Measurements from ENCODE around the gene FOXP4. TPM values are rescaled to one million over a fixed set of nuclear protein-coding genes. Genes with fewer than 3 reads are reported as not detected.

Gene FOXP4
- total RNA-seq, 1 donor from 2014 or later, result 21.6 TPM

- peaks cover 41% of the 10 kb centered on the region for H3K27me3 Mint-ChIP-seq (ENCODE audit: insufficient read depth)
- peaks cover 11% of the 10 kb centered on the region for H3K36me3 Mint-ChIP-seq (ENCODE audit: low read depth)
- intact Hi-C loops (cut with micrococcal nuclease), result no loop called here
- H3K4me3 Mint-ChIP-seq, result no peak overlapping the region
- no peak overlapping the region for H3K27ac Mint-ChIP-seq
- no peaks in the 10 kb centered on the region for H3K9me3 Mint-ChIP-seq
- no peak for DNase-seq (ENCODE audit: low spot score)
- H3K4me1 Mint-ChIP-seq (ENCODE audit: low read depth), result peaks cover 26% of the 10 kb centered on the region
Observed at GRCh38 chr6:41555326-41556300, 9.4 kb downstream of the FOXP4 start.

- Mint-ChIP-seq H3K27ac (no peak overlapping the region), H3K4me1 (ENCODE audit: low read depth) (peaks cover 24% of the 10 kb centered on the region), H3K27me3 (ENCODE audit: insufficient read depth) (peaks cover 45% of the 10 kb centered on the region), H3K9me3 (no peaks in the 10 kb centered on the region), H3K4me3 (no peak overlapping the region), H3K36me3 (ENCODE audit: low read depth) (peaks cover 7% of the 10 kb centered on the region)
- intact Hi-C loops (cut with micrococcal nuclease), result no loop called here
- no peak for DNase-seq (ENCODE audit: low spot score)
Observed at GRCh38 chr6:41557335-41557734, 11.2 kb downstream of the FOXP4 start.

GRCh38 chr6:41558033-41558807 lies 12.0 kb downstream of the FOXP4 start:
- DNase-seq (ENCODE audit: low spot score), result no peak
- no peaks in the 10 kb centered on the region for H3K9me3 Mint-ChIP-seq
- no peak overlapping the region for H3K27ac Mint-ChIP-seq
- peaks cover 7% of the 10 kb centered on the region for H3K36me3 Mint-ChIP-seq (ENCODE audit: low read depth)
- peaks cover 45% of the 10 kb centered on the region for H3K27me3 Mint-ChIP-seq (ENCODE audit: insufficient read depth)
- peaks cover 24% of the 10 kb centered on the region for H3K4me1 Mint-ChIP-seq (ENCODE audit: low read depth)
- intact Hi-C loops (cut with micrococcal nuclease), result no loop called here
- H3K4me3 Mint-ChIP-seq, result no peak overlapping the region

GRCh38 chr6:41559655-41560427 lies 13.7 kb downstream of the FOXP4 start:
- peaks cover 24% of the 10 kb centered on the region for H3K4me1 Mint-ChIP-seq (ENCODE audit: low read depth)

DNA sequence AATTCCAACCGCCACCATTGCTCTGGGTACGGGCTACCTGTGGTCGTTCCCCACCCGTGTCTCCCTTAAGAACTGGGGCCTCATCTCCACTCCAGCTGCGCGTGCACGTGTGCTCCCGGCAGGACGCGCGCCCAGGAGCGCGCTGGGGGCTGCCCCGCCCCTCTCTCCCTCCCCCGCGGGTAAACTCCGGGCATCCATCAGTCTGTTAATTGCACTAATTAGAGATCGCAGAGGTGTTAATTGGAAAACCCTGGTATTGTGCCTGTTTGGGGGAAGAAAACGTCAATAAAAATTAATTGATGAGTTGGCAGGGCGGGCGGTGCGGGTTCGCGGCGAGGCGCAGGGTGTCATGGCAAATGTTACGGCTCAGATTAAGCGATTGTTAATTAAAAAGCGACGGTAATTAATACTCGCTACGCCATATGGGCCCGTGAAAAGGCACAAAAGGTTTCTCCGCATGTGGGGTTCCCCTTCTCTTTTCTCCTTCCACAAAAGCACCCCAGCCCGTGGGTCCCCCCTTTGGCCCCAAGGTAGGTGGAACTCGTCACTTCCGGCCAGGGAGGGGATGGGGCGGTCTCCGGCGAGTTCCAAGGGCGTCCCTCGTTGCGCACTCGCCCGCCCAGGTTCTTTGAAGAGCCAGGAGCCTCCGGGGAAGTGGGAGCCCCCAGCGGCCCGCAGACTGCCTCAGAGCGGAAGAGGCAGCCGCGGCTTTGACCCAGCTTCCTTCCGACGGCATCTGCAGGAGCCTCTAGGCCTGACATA lies 14.4 kb downstream of the FOXP4 start:
- peaks cover 23% of the 10 kb centered on the region for H3K4me1 Mint-ChIP-seq (ENCODE audit: low read depth)
- intact Hi-C loops (cut with micrococcal nuclease), result loop anchor here (1.0 kb wide), 2 partner anchors 14 to 29 kb away; partner anchors contain the start of gene FOXP4
- H3K36me3 Mint-ChIP-seq (ENCODE audit: low read depth), result peaks cover 9% of the 10 kb centered on the region
- DNase-seq (ENCODE audit: low spot score), result peak; percentile 79
- H3K27ac Mint-ChIP-seq, result peak overlapping the region; percentile 82
- H3K9me3 Mint-ChIP-seq, result no peaks in the 10 kb centered on the region
- peaks cover 35% of the 10 kb centered on the region for H3K27me3 Mint-ChIP-seq (ENCODE audit: insufficient read depth)
- H3K4me3 Mint-ChIP-seq, result peak overlapping the region; percentile 87

More at GRCh38 chr6:41559655-41560427, 13.7 kb downstream of the FOXP4 start:
- intact Hi-C loops (cut with micrococcal nuclease), result no loop called here
- DNase-seq (ENCODE audit: low spot score), result no peak
- Mint-ChIP-seq H3K27ac (peak overlapping the region; percentile 82), H3K4me3 (peak overlapping the region; percentile 87), H3K27me3 (ENCODE audit: insufficient read depth) (peaks cover 40% of the 10 kb centered on the region), H3K9me3 (no peaks in the 10 kb centered on the region), H3K36me3 (ENCODE audit: low read depth) (peaks cover 5% of the 10 kb centered on the region)

DNA sequence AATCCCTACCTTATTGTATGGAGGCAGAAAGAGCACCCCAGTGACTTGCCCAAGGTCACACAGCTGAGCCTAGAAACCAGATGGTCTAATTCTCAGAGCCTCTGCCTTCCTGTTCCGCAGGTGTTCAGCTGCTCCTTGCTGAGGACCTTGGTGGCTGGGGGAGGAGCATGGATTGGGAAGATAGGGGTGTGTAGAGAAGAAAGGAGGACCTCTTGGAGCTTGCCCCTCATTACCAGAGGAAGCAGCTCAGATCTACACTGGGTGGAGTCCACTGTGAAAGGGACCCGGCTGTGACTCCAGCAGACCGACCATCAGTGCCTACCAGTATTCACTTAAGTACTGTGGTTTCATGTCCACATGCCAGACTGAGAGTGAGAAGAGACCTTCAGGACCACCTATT lies 15.2 kb downstream of the FOXP4 start:
- intact Hi-C loops (cut with micrococcal nuclease), result loop anchor here (1.0 kb wide), 2 partner anchors 15 to 30 kb away; partner anchors contain the start of gene FOXP4
- Mint-ChIP-seq H3K9me3 (no peaks in the 10 kb centered on the region), H3K27ac (no peak overlapping the region), H3K4me1 (ENCODE audit: low read depth) (peaks cover 19% of the 10 kb centered on the region), H3K4me3 (peak overlapping the region; percentile 87), H3K27me3 (ENCODE audit: insufficient read depth) (peaks cover 31% of the 10 kb centered on the region), H3K36me3 (ENCODE audit: low read depth) (peaks cover 14% of the 10 kb centered on the region)
- no peak for DNase-seq (ENCODE audit: low spot score)

- peaks cover 20% of the 10 kb centered on the region for H3K36me3 Mint-ChIP-seq (ENCODE audit: low read depth)
- no peak overlapping the region for H3K27ac Mint-ChIP-seq
- no peak for DNase-seq (ENCODE audit: low spot score)
- peaks cover 25% of the 10 kb centered on the region for H3K27me3 Mint-ChIP-seq (ENCODE audit: insufficient read depth)
- H3K4me1 Mint-ChIP-seq (ENCODE audit: low read depth), result peaks cover 15% of the 10 kb centered on the region
- H3K9me3 Mint-ChIP-seq, result no peaks in the 10 kb centered on the region
- H3K4me3 Mint-ChIP-seq, result no peak overlapping the region
- intact Hi-C loops (cut with micrococcal nuclease), result loop anchor here (1.0 kb wide), 2 partner anchors 16 to 31 kb away; partner anchors contain the start of gene FOXP4
Observed at GRCh38 chr6:41561931-41562911, 16.0 kb downstream of the FOXP4 start.

DNA sequence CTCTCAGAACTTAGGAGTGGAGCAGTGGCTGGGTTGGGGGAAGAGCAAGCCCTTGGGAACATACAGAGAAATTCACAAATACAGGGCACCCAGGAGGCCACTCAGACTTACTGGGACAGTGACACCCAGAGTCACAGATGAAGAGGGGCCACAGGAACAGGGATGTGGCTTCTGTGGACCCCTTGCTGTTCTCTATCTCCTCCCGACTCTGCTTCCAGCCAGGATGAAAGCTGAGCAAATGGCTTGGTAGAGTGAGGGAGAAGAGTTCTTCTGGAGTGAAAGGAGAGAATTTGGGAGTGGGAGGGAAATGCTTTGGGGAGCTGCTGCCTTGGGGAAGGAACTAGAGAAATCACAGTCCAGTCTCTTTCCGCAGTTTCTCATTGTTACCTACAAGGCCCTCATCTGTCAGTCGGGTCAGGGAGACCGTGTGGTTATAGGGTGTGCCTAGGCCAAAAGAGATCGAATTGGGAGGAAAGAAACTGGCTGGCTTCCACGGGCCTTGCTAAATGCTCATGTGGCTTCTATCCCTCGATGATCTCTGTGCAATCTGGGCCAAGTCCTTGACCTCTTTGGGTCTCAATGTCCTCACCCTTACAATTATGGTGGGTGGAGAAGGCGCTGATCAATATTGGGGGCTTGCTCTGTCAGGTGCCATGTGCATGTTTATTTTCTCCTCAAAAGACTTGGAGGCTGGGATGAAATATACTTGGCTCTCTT lies 17.0 kb downstream of the FOXP4 start:
- H3K4me3 Mint-ChIP-seq, result no peak overlapping the region
- H3K27me3 Mint-ChIP-seq (ENCODE audit: insufficient read depth), result peaks cover 21% of the 10 kb centered on the region
- no peaks in the 10 kb centered on the region for H3K9me3 Mint-ChIP-seq
- H3K36me3 Mint-ChIP-seq (ENCODE audit: low read depth), result peaks cover 25% of the 10 kb centered on the region
- no peak for DNase-seq (ENCODE audit: low spot score)
- peaks cover 12% of the 10 kb centered on the region for H3K4me1 Mint-ChIP-seq (ENCODE audit: low read depth)
- no peak overlapping the region for H3K27ac Mint-ChIP-seq
- intact Hi-C loops (cut with micrococcal nuclease), result no loop called here

DNA sequence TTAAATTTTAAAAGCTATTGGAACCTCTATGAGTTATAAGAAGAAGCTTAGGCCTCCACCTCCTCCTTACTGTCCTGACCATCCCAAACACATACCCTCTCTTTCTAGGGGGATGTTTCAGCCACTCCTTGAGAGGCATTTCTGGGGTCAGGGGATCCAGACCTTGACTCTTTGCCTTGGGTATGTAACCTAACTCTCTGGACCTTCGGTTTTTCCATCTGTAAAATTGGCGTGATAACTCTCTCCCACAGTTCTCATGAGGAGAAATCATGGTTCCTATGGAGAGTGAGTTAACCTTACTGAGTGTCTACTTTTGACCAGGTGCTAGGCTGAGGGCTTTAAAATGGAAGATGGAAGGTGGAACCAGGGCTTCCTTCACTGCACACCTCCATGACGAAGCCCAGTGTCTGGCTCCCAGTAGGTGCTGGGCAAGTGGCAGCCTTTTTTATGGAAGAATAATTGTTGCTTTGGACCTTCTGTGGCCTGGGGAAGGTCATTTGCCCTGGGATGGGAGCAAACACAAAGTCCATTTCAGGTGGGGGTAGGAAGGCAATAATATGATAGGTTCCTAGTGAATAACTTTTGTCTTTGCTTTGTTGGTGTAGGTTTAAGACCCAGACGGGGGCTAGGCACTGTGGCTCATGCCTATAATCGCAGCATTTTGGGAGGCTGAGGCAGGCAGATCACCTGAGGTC lies 18.4 kb downstream of the FOXP4 start:
- intact Hi-C loops (cut with micrococcal nuclease), result no loop called here

DNA sequence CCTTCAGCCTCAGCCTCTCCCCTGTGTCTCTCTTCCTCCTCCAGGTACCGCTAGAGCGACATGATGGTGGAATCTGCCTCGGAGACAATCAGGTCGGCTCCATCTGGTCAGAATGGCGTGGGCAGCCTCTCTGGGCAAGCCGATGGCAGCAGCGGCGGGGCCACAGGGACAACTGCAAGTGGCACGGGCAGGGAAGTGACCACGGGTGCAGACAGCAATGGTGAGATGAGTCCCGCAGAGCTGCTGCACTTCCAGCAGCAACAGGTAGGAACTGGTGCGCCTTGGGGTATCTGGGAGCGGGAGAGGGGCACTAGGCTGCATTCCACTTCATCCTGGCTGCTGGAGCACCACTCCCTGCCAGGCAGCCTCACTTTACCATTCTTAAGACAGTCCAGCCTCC lies 19.5 kb downstream of the FOXP4 start:
- no peak overlapping the region for H3K27ac Mint-ChIP-seq

More for the DNA sequence above, 18.4 kb downstream of the FOXP4 start:
- DNase-seq (ENCODE audit: low spot score), result no peak
- H3K4me3 Mint-ChIP-seq, result no peak overlapping the region
- H3K27ac Mint-ChIP-seq, result no peak overlapping the region
- H3K27me3 Mint-ChIP-seq (ENCODE audit: insufficient read depth), result peaks cover 17% of the 10 kb centered on the region
- H3K4me1 Mint-ChIP-seq (ENCODE audit: low read depth), result peaks cover 12% of the 10 kb centered on the region
- H3K9me3 Mint-ChIP-seq, result no peaks in the 10 kb centered on the region
- peaks cover 22% of the 10 kb centered on the region for H3K36me3 Mint-ChIP-seq (ENCODE audit: low read depth)

More for the DNA sequence above, 19.5 kb downstream of the FOXP4 start:
- DNase-seq (ENCODE audit: low spot score), result no peak
- intact Hi-C loops (cut with micrococcal nuclease), result no loop called here
- H3K36me3 Mint-ChIP-seq (ENCODE audit: low read depth), result peaks cover 22% of the 10 kb centered on the region
- no peaks in the 10 kb centered on the region for H3K9me3 Mint-ChIP-seq
- H3K27me3 Mint-ChIP-seq (ENCODE audit: insufficient read depth), result peaks cover 13% of the 10 kb centered on the region
- H3K4me1 Mint-ChIP-seq (ENCODE audit: low read depth), result peaks cover 5% of the 10 kb centered on the region
- no peak overlapping the region for H3K4me3 Mint-ChIP-seq

Measured in activated T-helper 1 cell treated with anti-CD3 and anti-CD28 coated beads, Interleukin-12 subunit alpha, Interleukin-12 subunit beta, Interleukin-2, Interleukin-4 antibody, amounts not matched to agents 30 ng/mL and 10 ng/mL and 1 ng/mL, durations not matched to agents 14 hours and 24 hours and 36 hours (primary cell).